ENCODE data around the gene RPN2. TPM values are rescaled to one million over a fixed set of nuclear protein-coding genes. Genes with fewer than 3 reads are reported as not detected.

Gene RPN2
- total and polyA plus RNA-seq, 2 donors (not counting 1 experiment from before 2014, with no cell fraction given), result 80.2 to 87.3 TPM

GRCh38 chr20:37233548-37234253 is 54.6 kb downstream of the RPN2 start:
- Mint-ChIP-seq H3K9me3 (ENCODE audit: insufficient read depth) (no peaks in the 10 kb centered on the region), H3K4me1 (no peaks in the 10 kb centered on the region), H3K4me3 (no peak overlapping the region), H3K27me3 (no peaks in the 10 kb centered on the region), H3K27ac (no peak overlapping the region)
- DNase-seq (no peak), ATAC-seq (ENCODE audit: low read depth) (no peak)
- Histone ChIP-seq H3K9me3 (ENCODE audit: control extremely low read depth in 1 of 3, control insufficient read depth in 2 of 3, insufficient read depth in 1 of 3, low read length in 2 of 3) (no peaks in the 10 kb centered on the region), H3K4me1 (ENCODE audit: control insufficient read depth in 2 of 2, insufficient read depth in 2 of 2, low read length in 2 of 2) (no peaks in the 10 kb centered on the region), H2AFZ (ENCODE audit: insufficient read depth, low read depth, low read length, poor library complexity, severe bottlenecking) (no peak overlapping the region), H4K20me1 (ENCODE audit: control insufficient read depth, insufficient read depth, low read length, poor library complexity, severe bottlenecking) (no peaks in the 10 kb centered on the region), H3K79me2 (ENCODE audit: control insufficient read depth, insufficient read depth, low read length) (no peaks in the 10 kb centered on the region), H3K4me3 (ENCODE audit: control extremely low read depth in 1 of 5, extremely low read depth in 1 of 5, insufficient read depth in 1 of 5, low read depth in 2 of 5, low read length in 4 of 5) (no peak overlapping the region), H3K4me2 (replicated peaks; ENCODE audit: low read depth, low read length, poor library complexity, severe bottlenecking) (no peak overlapping the region), H3K36me3 (replicated peaks in 1 of 2; ENCODE audit: control extremely low read depth in 1 of 2, control insufficient read depth in 1 of 2, extremely low read depth in 1 of 2, insufficient read depth in 2 of 2, low read length in 1 of 2) (peaks cover 9 to 94% of the 10 kb centered on the region in 2 experiments), H3K9ac (ENCODE audit: low read length) (no peak overlapping the region), H3K27me3 (replicated peaks in 1 of 4; ENCODE audit: control extremely low read depth in 1 of 4, control insufficient read depth in 3 of 4, insufficient read depth in 4 of 4, low read length in 3 of 4) (no peaks in the 10 kb centered on the region), H3K27ac (ENCODE audit: low read length in 2 of 2) (no peak overlapping the region)
- ChIA-PET POLR2A (no interaction called here), CTCF (no interaction called here)
- intact Hi-C loops (cut with micrococcal nuclease), result no loop called here
- WGBS (ENCODE audit: insufficient coverage), result 97% methylated on average over 6 of the region's 10 CpGs
- TF ChIP-seq EZH2 (IDR thresholded peaks at IDR 0.05; ENCODE audit: borderline replicate concordance, insufficient read depth, low read depth, low read length, poor library complexity, severe bottlenecking) (no peak), CTCF (IDR thresholded peaks at IDR 0.05) (no peak)

DNA sequence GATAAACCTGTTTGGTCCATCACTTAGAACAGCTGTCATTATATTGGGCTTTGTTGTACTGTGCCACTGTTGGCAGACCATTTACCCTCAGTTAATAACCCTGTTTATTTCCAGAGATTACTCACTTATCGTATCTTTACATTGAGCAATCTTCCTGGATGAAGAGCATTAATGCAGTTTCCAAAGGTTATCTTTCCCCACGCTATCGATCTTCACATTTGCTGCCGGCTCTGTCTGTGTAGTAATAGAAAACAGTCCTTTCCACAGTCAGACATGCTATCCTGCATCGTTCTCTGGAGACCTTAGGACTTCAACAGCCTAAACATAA is 55.1 kb downstream of the RPN2 start:
- Histone ChIP-seq H3K9me3 (ENCODE audit: control extremely low read depth in 1 of 3, control insufficient read depth in 2 of 3, insufficient read depth in 1 of 3, low read length in 2 of 3) (no peaks in the 10 kb centered on the region), H3K4me1 (ENCODE audit: control insufficient read depth in 2 of 2, insufficient read depth in 2 of 2, low read length in 2 of 2) (no peaks in the 10 kb centered on the region), H4K20me1 (ENCODE audit: control insufficient read depth, insufficient read depth, low read length, poor library complexity, severe bottlenecking) (no peaks in the 10 kb centered on the region), H3K27ac (ENCODE audit: low read length in 2 of 2) (no peak overlapping the region), H2AFZ (ENCODE audit: insufficient read depth, low read depth, low read length, poor library complexity, severe bottlenecking) (no peak overlapping the region), H3K9ac (ENCODE audit: low read length) (no peak overlapping the region), H3K4me3 (ENCODE audit: control extremely low read depth in 1 of 5, extremely low read depth in 1 of 5, insufficient read depth in 1 of 5, low read depth in 2 of 5, low read length in 4 of 5) (no peak overlapping the region), H3K27me3 (replicated peaks in 1 of 4; ENCODE audit: control extremely low read depth in 1 of 4, control insufficient read depth in 3 of 4, insufficient read depth in 4 of 4, low read length in 3 of 4) (no peaks in the 10 kb centered on the region), H3K79me2 (ENCODE audit: control insufficient read depth, insufficient read depth, low read length) (no peaks in the 10 kb centered on the region), H3K4me2 (replicated peaks; ENCODE audit: low read depth, low read length, poor library complexity, severe bottlenecking) (no peak overlapping the region), H3K36me3 (replicated peaks in 1 of 2; ENCODE audit: control extremely low read depth in 1 of 2, control insufficient read depth in 1 of 2, extremely low read depth in 1 of 2, insufficient read depth in 2 of 2, low read length in 1 of 2) (peaks cover 8 to 94% of the 10 kb centered on the region in 2 experiments)
- no peak for DNase-seq
- no peaks in the 10 kb centered on the region for H3K4me1 Mint-ChIP-seq
- ChIA-PET POLR2A (no interaction called here), CTCF (no interaction called here)
- no CpG with 5 or more reads among the region's 5 CpGs for WGBS (ENCODE audit: insufficient coverage)
- no peaks in the 10 kb centered on the region for H3K9me3 Mint-ChIP-seq (ENCODE audit: insufficient read depth)
- no peak for ATAC-seq (ENCODE audit: low read depth)
- TF ChIP-seq EZH2 (IDR thresholded peaks at IDR 0.05; ENCODE audit: borderline replicate concordance, insufficient read depth, low read depth, low read length, poor library complexity, severe bottlenecking) (no peak), CTCF (IDR thresholded peaks at IDR 0.05) (no peak)
- H3K27ac Mint-ChIP-seq, result no peak overlapping the region
- H3K4me3 Mint-ChIP-seq, result no peak overlapping the region
- no peaks in the 10 kb centered on the region for H3K27me3 Mint-ChIP-seq
- intact Hi-C loops (cut with micrococcal nuclease), result no loop called here

Data from B cell (primary cell).